Stimulated activated naive CD4-positive, alpha-beta T cell (primary cell): ENCODE results near the gene QRICH1.

ENCODE experiments used
- DNase-seq, 6 experiments: peaks; one replicate each; lab custom pipeline; 2025; lab: John Stamatoyannopoulos, UW

QRICH1 gene

DNA sequence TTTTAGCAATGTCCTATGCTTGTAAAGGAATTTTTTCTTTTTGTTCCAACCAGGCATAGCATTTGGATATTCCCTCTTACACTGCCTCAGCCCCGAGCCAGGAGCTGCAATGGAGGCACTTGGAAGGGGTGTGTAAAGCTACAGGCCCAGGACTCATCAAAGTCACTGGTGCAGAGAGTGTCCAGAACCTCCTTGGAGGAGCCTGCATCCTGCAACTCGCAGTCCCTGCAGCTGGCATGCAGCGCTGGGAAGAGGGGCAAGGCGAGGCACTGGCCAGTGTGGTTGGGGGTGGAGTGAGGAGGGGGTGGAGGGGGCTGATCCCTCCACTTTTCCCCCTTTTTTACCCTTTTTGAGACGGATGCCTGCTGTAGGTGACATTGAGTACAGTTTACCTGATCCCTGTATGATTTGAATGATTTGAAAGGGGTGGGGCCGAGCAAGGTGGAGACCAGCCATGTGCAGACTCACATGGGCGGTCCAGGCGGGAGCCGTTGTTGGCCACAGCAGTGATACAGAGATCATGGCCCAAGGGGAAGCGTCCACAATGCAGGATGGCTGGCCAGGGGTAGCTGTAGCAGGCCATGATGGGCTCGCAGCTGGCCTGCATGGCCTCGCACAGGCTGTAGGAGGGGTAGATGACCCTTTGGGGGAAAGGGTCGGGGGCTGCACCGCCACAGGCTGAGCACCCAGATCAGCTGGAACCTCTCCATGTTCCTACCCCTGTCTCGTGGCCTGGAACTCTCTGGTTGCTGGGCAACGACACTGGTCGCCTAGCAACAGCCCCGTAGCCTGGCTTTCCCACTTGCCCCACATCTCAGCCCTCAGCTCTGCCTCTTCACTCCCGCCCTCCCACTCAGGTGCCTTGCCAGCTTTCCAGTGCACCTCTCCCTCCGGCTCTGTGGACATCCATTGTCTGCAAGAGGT lies 95.9 kb downstream of the QRICH1 start:
- DNase-seq = no peak

DNA sequence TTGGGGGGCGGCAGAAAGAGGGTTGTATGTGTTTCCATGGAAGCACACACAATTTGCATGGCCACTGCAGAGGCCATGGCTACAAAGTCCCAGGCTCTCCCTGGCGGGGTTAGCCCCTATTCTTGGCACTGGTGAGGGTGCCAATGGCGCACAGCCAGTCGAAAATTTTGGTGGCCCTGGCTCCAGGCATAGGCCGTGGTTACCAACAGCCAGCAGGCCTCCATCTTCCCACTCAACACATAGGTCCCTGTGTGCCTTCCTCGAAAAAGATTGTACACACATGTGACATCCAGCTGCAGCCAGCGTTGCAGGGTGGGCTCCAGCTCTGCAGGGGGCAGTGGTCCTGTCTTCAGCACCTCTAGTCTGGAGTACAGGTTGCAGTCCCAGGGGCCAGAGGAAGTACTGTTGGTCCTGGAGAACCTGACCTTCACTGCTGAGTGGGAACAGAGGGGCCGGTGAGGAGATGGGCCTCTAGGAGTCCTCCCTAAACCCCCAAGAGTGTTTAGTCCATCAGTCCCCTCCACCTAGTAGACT lies 96.7 kb downstream of the QRICH1 start:
- no peak for DNase-seq

GRCh38 chr3:48996640-48997039 lies 97.2 kb downstream of the QRICH1 start:
- no peak for DNase-seq

DNA sequence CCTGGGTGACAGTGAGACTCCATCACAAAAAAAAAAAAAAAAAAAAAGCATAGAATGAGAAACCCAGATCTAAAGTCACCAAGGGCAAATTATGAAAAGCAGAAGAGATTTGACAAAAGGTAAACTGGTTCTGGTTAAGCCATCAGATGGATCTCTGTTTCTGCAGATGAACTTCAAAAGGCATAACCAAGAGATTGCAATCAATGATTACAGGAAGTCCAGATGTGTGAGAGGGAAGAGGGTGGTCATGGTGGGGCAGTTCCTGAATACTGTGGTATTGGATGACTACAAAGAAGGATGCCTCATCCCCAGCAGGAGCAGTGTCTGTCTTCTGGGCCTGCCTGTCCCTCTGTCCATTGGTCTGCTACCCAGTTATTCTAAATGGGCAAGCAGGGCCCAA lies 100.0 kb downstream of the QRICH1 start:
- DNase-seq = no peak

GRCh38 chr3:48991851-48992545 lies 101.9 kb downstream of the QRICH1 start:
- DNase-seq = no peak

DNA sequence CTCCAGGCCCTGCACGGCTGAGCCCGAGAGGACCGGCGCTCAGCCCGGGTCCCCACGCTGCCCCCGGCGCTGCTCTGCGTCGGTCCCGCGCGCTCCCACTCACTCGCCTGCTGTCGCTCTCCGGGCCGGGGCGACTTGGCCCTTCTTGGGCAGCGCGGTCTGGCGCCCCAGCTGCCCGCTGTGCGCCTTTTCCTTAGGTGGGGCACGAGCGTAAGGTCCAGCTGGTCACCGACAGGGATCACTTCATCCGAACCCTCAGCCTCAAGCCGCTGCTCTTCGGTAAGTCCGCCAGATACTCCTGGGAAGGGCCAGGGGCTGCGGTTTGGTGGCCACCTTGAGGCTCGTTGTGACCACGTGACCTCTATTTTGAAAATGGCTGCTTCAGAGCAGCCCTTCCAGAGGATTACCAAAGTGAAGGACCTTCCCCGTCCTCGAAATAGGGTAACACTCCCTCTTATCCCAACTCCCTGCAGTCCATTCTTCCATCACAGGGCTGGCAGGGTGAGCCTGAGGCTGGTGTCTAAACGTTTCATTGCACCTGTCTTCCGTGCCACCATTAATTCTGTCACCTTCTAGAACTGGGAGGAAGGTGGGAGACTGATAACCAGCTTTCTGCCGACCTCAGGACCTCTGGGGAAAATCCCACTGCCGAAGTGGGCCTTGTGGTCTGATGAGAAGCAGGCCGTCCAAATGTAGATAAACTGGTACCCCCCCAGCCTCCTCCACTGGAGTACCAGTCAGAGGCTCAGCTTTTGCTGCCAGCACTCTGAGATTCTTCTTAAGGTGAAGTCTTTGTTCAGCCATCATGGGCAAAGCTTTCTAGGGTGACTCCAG lies 103.0 kb downstream of the QRICH1 start:
- DNase-seq = peak in 4 of 6 experiments; percentile 21 to 36 (median 34)

DNA sequence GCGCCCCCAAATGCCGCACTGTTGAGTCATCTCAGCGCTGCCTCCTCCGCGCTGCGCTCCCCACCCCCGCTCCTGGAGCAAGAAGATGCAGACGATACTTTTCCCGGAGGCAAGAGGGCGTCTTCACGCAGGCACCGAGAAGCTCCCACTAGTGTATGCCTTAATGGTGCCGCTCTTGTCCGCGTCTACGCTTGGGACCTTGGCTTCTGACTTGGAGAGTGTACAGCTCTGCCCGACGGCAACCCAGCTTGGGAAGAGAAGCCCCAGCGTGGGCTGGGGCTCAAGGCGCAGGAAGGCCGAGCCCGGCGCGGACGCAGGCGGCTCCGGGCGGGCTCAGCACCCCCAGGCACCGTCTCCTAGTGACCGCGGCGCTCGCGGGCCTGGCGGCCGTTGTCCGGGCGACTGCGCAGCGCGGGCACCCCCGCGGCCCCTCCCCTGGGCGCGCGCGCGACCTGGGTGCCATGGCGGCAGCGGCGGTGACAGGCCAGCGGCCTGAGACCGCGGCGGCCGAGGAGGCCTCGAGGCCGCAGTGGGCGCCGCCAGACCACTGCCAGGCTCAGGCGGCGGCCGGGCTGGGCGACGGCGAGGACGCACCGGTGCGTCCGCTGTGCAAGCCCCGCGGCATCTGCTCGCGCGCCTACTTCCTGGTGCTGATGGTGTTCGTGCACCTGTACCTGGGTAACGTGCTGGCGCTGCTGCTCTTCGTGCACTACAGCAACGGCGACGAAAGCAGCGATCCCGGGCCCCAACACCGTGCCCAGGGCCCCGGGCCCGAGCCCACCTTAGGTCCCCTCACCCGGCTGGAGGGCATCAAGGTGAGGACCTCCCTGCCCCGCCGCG lies 103.9 kb downstream of the QRICH1 start, which contains the start of gene P4HTM:
Gene P4HTM, plus strand, starts transcription at position 446 of the 840 bp plus-strand sequence. Its CDS starts 16 bp downstream, at position 462.
- peak; percentile 28 to 67 (median 58) for DNase-seq

GRCh38 chr3:48989126-48989795 lies 104.6 kb downstream of the QRICH1 start:
- no peak for DNase-seq

- DNase-seq = no peak
Observed at GRCh38 chr3:48985831-48986376, 108.0 kb downstream of the QRICH1 start.

- DNase-seq = no peak
Observed at GRCh38 chr3:48984663-48985062, 109.2 kb downstream of the QRICH1 start.

GRCh38 chr3:48983096-48983495 lies 110.8 kb downstream of the QRICH1 start:
- DNase-seq = no peak

DNA sequence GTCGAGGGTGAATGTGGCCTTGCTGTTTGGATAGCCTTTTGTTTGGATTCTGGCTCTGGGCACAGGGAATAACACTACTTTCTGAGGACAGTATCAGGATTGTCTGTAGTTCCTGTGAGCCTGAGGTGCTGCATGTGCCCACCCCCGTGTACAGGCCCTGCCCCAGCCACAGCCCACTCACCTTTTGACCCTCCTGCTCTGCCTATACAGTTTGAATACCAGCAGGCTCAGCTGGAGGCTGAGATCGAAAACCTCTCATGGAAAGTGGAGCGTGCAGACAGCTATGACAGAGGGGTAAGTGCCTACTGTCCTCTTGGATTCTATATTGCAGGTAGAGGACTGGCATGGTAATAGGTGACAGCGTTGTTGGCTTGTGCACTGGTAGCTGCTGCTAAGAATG lies 111.2 kb downstream of the QRICH1 start:
- DNase-seq = no peak

DNA sequence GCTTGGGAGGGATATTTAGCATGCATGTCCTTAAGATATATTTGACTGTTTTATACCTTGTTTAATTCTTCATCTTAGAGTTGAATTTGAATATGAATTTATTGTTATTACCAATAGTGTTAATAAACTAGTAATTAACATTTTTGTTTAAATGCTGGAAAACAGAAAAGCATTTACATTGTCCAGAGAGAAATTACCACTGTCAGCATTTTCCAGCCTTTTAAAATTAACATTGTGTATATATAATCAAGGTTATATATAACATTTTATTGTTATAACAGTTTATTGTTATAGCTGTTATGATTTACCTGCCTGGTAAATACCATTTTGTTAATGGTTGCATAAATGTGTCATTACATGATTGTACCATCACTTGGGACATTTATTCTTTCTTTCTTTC lies 111.9 kb downstream of the QRICH1 start:
- no peak for DNase-seq

DNA sequence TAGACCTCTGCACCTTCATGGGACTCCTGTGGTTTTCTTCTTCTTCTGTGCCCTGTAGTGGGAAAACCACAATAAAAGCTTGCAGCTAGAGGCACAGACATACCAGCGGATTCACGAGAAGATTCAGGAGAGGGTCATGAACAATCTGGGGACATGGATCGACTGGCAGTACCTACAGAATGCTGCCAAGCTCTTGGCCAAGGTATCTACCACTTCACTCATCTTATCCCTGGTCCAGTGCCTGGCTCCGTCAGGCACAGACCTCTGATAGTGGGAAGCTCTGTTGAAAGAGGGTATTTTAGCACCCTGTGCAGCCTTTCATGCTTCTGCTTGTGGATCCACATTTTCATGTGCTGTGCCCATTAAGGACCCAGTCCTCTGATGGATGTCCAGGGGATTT lies 113.6 kb downstream of the QRICH1 start:
- no peak for DNase-seq
